Stimulated activated CD8-positive, alpha-beta memory T cell treated with anti-CD3 and anti-CD28 coated beads, Interleukin-4, amount 100 ng/mL, for 4 hours (primary cell): ENCODE measurements around the gene STBD1.
"Not testable (repeated sequence)": the region's sequence is repeated elsewhere in the genome, so short reads cannot be mapped to it uniquely, and the experiment has no call there.

Experiments
- DNase-seq, 2 donors: peaks; one replicate each; pipeline ENCODE4 v3.0.0-alpha.2; 2020; ENCODE audit warnings: low read depth in 2 of 2, low spot score in 1 of 2

The STBD1 gene

GRCh38 chr4:76282941-76283689 is 23.4 kb upstream of the STBD1 start:
- DNase-seq, result no peak

GRCh38 chr4:76283900-76284299 is 22.6 kb upstream of the STBD1 start:
- no peak for DNase-seq

GRCh38 chr4:76287811-76288210 is 18.7 kb upstream of the STBD1 start:
- DNase-seq, result not testable (repeated sequence)

- no peak for DNase-seq
Measured at GRCh38 chr4:76292730-76293129, 13.8 kb upstream of the STBD1 start.

- no peak for DNase-seq
Measured at GRCh38 chr4:76293772-76294171, 12.8 kb upstream of the STBD1 start.

- DNase-seq, result no peak
Measured at GRCh38 chr4:76296286-76296820, 10.2 kb upstream of the STBD1 start.

- DNase-seq, result no peak
Measured at GRCh38 chr4:76298227-76298626, 8.3 kb upstream of the STBD1 start.

GRCh38 chr4:76300012-76300411 is 6.5 kb upstream of the STBD1 start:
- DNase-seq, result no peak

GRCh38 chr4:76301068-76301774 is 5.3 kb upstream of the STBD1 start:
- no peak for DNase-seq

- DNase-seq, result no peak
Measured at GRCh38 chr4:76301775-76302162, 4.8 kb upstream of the STBD1 start.

GRCh38 chr4:76302826-76303438 is 3.6 kb upstream of the STBD1 start:
- DNase-seq, result no peak

GRCh38 chr4:76305033-76305687 is 1.4 kb upstream of the STBD1 start:
- DNase-seq, result no peak

- no peak for DNase-seq
Measured at GRCh38 chr4:76306882-76307659, 538 bp downstream of the STBD1 start.

- no peak for DNase-seq
Measured at GRCh38 chr4:76307660-76308014, 1.1 kb downstream of the STBD1 start.

- DNase-seq, result no peak
Measured at GRCh38 chr4:76308548-76308947, 2.0 kb downstream of the STBD1 start.

GRCh38 chr4:76309939-76310550 is 3.5 kb downstream of the STBD1 start:
- no peak for DNase-seq

GRCh38 chr4:76310683-76311082 is 4.2 kb downstream of the STBD1 start:
- DNase-seq, result no peak

GRCh38 chr4:76311896-76312331 is 5.4 kb downstream of the STBD1 start:
- no peak for DNase-seq

- no peak for DNase-seq
Measured at GRCh38 chr4:76312457-76312856, 5.9 kb downstream of the STBD1 start.

- DNase-seq, result no peak
Measured at GRCh38 chr4:76313547-76313946, 7.0 kb downstream of the STBD1 start.
